MM.1S (cell line): Measurements from ENCODE around the gene IL2RA.

Source experiments
- DNase-seq: peaks from one replicate; pipeline ENCODE4 v3.0.0-alpha.2; 2015
- H2AFZ ChIP-seq: fragments of 300-600 bp; sonication (generic); 2 replicates; pipeline ENCODE4 v1.6.0; 2016; ENCODE audit warnings: antibody characterized with exemption, low read length
- H3F3A ChIP-seq: fragments of 300-600 bp; sonication (generic); 2 replicates; pipeline ENCODE4 v1.6.1; 2016; ENCODE audit warnings: mild to moderate bottlenecking, antibody characterized with exemption, low read length, moderate library complexity, mixed read lengths; ENCODE audit not compliant: insufficient read depth
- H3K27ac ChIP-seq: fragments of 300-600 bp; sonication (generic); 2 replicates; pipeline ENCODE4 v1.5.1; 2016; ENCODE audit warnings: mild to moderate bottlenecking, low read length
- H3K27me3 ChIP-seq: fragments of 300-600 bp; sonication (generic); replicated peaks from 2 replicates; pipeline ENCODE4 v1.6.0; 2016; ENCODE audit warnings: low read length; ENCODE audit not compliant: insufficient read depth
- H3K36me3 ChIP-seq: fragments of 300-600 bp; sonication (generic); replicated peaks from 2 replicates; pipeline ENCODE4 v1.6.1; 2016; ENCODE audit warnings: mild to moderate bottlenecking, low read length, mixed read lengths; ENCODE audit not compliant: insufficient read depth
- H3K4me1 ChIP-seq: fragments of 300-600 bp; sonication (generic); 2 replicates; pipeline ENCODE4 v1.6.1; 2016; ENCODE audit warnings: low read length, mixed read lengths
- H3K4me2 ChIP-seq: fragments of 300-600 bp; sonication (generic); 2 replicates; pipeline ENCODE4 v1.6.0; 2016; ENCODE audit warnings: low read depth, low read length
- H3K4me3 ChIP-seq: fragments of 300-600 bp; sonication (generic); 2 replicates; pipeline ENCODE4 v1.5.1; 2016; ENCODE audit warnings: low read length, mixed read lengths
- H3K79me2 ChIP-seq: fragments of 300-600 bp; sonication (generic); 2 replicates; pipeline ENCODE4 v1.6.1; 2016; ENCODE audit warnings: mixed run types, low read length, mixed read lengths
- H3K9ac ChIP-seq: fragments of 300-600 bp; sonication (generic); 2 replicates; pipeline ENCODE4 v1.6.1; 2016; ENCODE audit warnings: low read length, mixed read lengths
- H3K9me2 ChIP-seq: fragments of 300-600 bp; sonication (generic); replicated peaks from 2 replicates; pipeline ENCODE4 v1.6.1; 2016; ENCODE audit warnings: mild to moderate bottlenecking, low read length, mixed read lengths; ENCODE audit not compliant: insufficient read depth
- H3K9me3 ChIP-seq: fragments of 300-600 bp; sonication (generic); replicated peaks from 2 replicates; pipeline ENCODE4 v1.6.1; 2016; ENCODE audit warnings: mild to moderate bottlenecking, low read length, mixed read lengths; ENCODE audit not compliant: insufficient read depth
- H4K20me1 ChIP-seq: fragments of 300-600 bp; sonication (generic); 2 replicates; pipeline ENCODE4 v1.6.1; 2016; ENCODE audit warnings: mild to moderate bottlenecking, low read length, moderate library complexity, mixed read lengths; ENCODE audit not compliant: insufficient read depth
- EZH2 ChIP-seq: fragments of 300-600 bp; sonication (generic); optimal IDR thresholded peaks from 2 replicates; pipeline ENCODE3; 2017; ENCODE audit warnings: low read depth, mild to moderate bottlenecking, antibody characterized with exemption, low read length, mixed read lengths
- EZH2phosphoT487 ChIP-seq: fragments of 300-600 bp; sonication (generic); IDR thresholded peaks from 2 replicates; pipeline ENCODE4 v1.6.1; 2018; ENCODE audit warnings: antibody characterized with exemption, low read length
- TF ChIP-seq, protein P1 (sequence below): fragments of 300-600 bp; sonication (generic); IDR thresholded peaks from 2 replicates; pipeline ENCODE4 v1.5.1; 2016; ENCODE audit warnings: antibody characterized with exemption, low read length, mixed read lengths

The IL2RA gene

GRCh38 chr10:6009150-6009549 is 53.0 kb downstream of the IL2RA start:
- TF ChIP-seq EZH2 = no peak
- no peak for TF ChIP-seq EZH2phosphoT487
- TF ChIP-seq, protein P1, sequence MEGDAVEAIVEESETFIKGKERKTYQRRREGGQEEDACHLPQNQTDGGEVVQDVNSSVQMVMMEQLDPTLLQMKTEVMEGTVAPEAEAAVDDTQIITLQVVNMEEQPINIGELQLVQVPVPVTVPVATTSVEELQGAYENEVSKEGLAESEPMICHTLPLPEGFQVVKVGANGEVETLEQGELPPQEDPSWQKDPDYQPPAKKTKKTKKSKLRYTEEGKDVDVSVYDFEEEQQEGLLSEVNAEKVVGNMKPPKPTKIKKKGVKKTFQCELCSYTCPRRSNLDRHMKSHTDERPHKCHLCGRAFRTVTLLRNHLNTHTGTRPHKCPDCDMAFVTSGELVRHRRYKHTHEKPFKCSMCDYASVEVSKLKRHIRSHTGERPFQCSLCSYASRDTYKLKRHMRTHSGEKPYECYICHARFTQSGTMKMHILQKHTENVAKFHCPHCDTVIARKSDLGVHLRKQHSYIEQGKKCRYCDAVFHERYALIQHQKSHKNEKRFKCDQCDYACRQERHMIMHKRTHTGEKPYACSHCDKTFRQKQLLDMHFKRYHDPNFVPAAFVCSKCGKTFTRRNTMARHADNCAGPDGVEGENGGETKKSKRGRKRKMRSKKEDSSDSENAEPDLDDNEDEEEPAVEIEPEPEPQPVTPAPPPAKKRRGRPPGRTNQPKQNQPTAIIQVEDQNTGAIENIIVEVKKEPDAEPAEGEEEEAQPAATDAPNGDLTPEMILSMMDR = no peak
- H3K27me3 ChIP-seq = 0 out of 2 replicates have a peak, but pooled peaks cover 2% of the 10 kb centered on the region
- DNase-seq = no peak
- no peak overlapping the region for H3K4me3 ChIP-seq
- no peaks in the 10 kb centered on the region for H4K20me1 ChIP-seq
- H2AFZ ChIP-seq = no peak overlapping the region
- no peaks in the 10 kb centered on the region for H3K79me2 ChIP-seq
- no peaks in the 10 kb centered on the region for H3K36me3 ChIP-seq
- H3K9ac ChIP-seq = no peak overlapping the region
- no peaks in the 10 kb centered on the region for H3K9me3 ChIP-seq
- H3K4me1 ChIP-seq = no peaks in the 10 kb centered on the region
- H3K27ac ChIP-seq = no peak overlapping the region
- no peaks in the 10 kb centered on the region for H3F3A ChIP-seq
- H3K9me2 ChIP-seq = no peaks in the 10 kb centered on the region
- no peak overlapping the region for H3K4me2 ChIP-seq

GRCh38 chr10:6008497-6009142 is 53.5 kb downstream of the IL2RA start:
- Histone ChIP-seq H3K79me2 (no peaks in the 10 kb centered on the region), H3K36me3 (no peaks in the 10 kb centered on the region), H3F3A (no peaks in the 10 kb centered on the region), H4K20me1 (no peaks in the 10 kb centered on the region), H3K9me2 (no peaks in the 10 kb centered on the region), H3K4me2 (no peak overlapping the region), H3K27me3 (0 out of 2 replicates have a peak, but pooled peaks cover 2% of the 10 kb centered on the region), H3K9me3 (no peaks in the 10 kb centered on the region), H3K4me3 (no peak overlapping the region), H2AFZ (no peak overlapping the region), H3K4me1 (no peaks in the 10 kb centered on the region), H3K9ac (no peak overlapping the region), H3K27ac (no peak overlapping the region)
- no peak for DNase-seq
- TF ChIP-seq EZH2 (no peak), EZH2phosphoT487 (no peak)
- TF ChIP-seq, protein P1 = no peak

GRCh38 chr10:6006991-6007390 is 55.2 kb downstream of the IL2RA start:
- no peak overlapping the region for H3K4me3 ChIP-seq
- peaks cover 8% of the 10 kb centered on the region; the same call in 1 of the 2 replicates for H3K4me1 ChIP-seq
- H3K27me3 ChIP-seq = no peaks in the 10 kb centered on the region
- no peak overlapping the region for H3K27ac ChIP-seq
- H3K9me3 ChIP-seq = no peaks in the 10 kb centered on the region
- H3K36me3 ChIP-seq = no peaks in the 10 kb centered on the region
- H3K9ac ChIP-seq = no peak overlapping the region
- no peak overlapping the region for H2AFZ ChIP-seq
- no peaks in the 10 kb centered on the region; the same call in 1 of the 2 replicates for H3F3A ChIP-seq
- TF ChIP-seq EZH2 (no peak), EZH2phosphoT487 (no peak)
- TF ChIP-seq, protein P1 = no peak
- H3K79me2 ChIP-seq = no peaks in the 10 kb centered on the region
- H3K4me2 ChIP-seq = no peak overlapping the region
- no peaks in the 10 kb centered on the region for H3K9me2 ChIP-seq
- DNase-seq = no peak
- no peaks in the 10 kb centered on the region for H4K20me1 ChIP-seq
